Skeletal muscle tissue (tissue), 4 donors: ENCODE data around the gene TLL2. TPM values are rescaled to one million over a fixed set of nuclear protein-coding genes. Genes with fewer than 3 reads are reported as not detected.

ENCODE experiments used
- H3K27ac ChIP-seq: one replicate; pipeline ENCODE4 v1.7.0; 2013; ENCODE audit warnings: mild to moderate bottlenecking, low read depth, low read length, inconsistent platforms
- H3K27me3 ChIP-seq, 3 donors: one replicate each; pipeline ENCODE4 v1.7.0; 2013; ENCODE audit warnings: low read length in 3 of 3; ENCODE audit not compliant: control insufficient read depth in 3 of 3, insufficient read depth in 3 of 3
- H3K36me3 ChIP-seq, 3 donors: one replicate each; pipeline ENCODE4 v1.7.0; 2013; ENCODE audit warnings: low read length in 3 of 3; ENCODE audit not compliant: control insufficient read depth in 3 of 3, insufficient read depth in 3 of 3
- H3K4me1 ChIP-seq, 3 donors: one replicate each; pipeline ENCODE4 v1.7.0; 2013; ENCODE audit warnings: low read length in 3 of 3, mild to moderate bottlenecking in 3 of 3; ENCODE audit not compliant: control insufficient read depth in 3 of 3, insufficient read depth in 3 of 3
- H3K4me3 ChIP-seq, 3 donors: one replicate each; pipeline ENCODE4 v1.7.0; 2013; ENCODE audit warnings: low read length in 3 of 3
- H3K9ac ChIP-seq, 3 donors: one replicate each; pipeline ENCODE4 v1.7.0; 2013; ENCODE audit warnings: low read length in 3 of 3, mild to moderate bottlenecking in 3 of 3, moderate library complexity in 2 of 3, low read depth in 1 of 3
- H3K9me3 ChIP-seq, 3 donors: one replicate each; pipeline ENCODE4 v1.7.0; 2013; ENCODE audit warnings: low read length in 3 of 3; ENCODE audit not compliant: control insufficient read depth in 3 of 3
- total RNA-seq: library from RNA; depleted of rRNA; stranded (reverse); fragments of >200 nt; gene quantifications from one replicate; pipeline ENCODE4 v1.2.3, GENCODE V29; 2014
- donor health status: Osteomylitis.

Gene TLL2
- total RNA-seq, 1 donor from 2014 or later = 0.52 TPM

DNA sequence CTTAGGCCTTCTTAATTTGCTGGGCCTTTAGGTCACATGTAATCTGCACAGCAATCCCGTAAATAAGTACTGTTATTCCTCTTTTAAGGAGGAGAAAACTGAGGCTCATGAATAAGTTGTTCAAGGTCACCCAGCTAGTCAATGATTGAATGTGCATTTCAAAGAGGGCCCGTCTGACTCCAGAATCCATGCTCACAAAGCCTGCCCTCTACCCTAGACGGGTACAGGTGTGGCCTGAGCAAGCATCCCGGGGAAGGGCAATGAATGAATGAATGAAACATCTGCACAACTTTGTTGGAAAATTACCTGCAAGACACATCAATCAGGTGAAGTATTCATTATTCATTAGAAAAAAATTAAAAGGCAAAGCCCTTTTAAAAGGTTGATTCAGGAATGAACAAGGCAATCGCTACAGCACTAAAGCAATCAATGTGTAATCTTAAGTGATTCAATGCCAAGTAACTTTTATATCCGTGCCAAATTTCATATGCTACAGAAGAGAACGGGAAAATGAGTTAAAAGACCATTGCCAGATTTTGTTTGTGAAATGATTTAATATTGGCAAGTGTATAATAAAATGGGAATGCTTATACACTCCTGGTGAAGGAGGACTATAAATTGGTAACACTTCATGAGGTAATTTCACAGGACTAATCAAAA lies 61.1 kb downstream of the TLL2 start:
- Histone ChIP-seq H3K27me3 (peaks cover 0 to 5% (median 0%) of the 10 kb centered on the region in 3 donors), H3K4me3 (no peak overlapping the region), H3K36me3 (no peaks in the 10 kb centered on the region), H3K9me3 (no peaks in the 10 kb centered on the region), H3K4me1 (peaks cover 0 to 8% (median 7%) of the 10 kb centered on the region in 3 donors), H3K9ac (no peak overlapping the region), H3K27ac (no peak overlapping the region)

GRCh38 chr10:96450529-96451207 lies 63.1 kb downstream of the TLL2 start:
- Histone ChIP-seq H3K27ac (no peak overlapping the region), H3K27me3 (peaks cover 0 to 7% (median 3%) of the 10 kb centered on the region in 3 donors), H3K4me1 (peaks cover 0 to 9% (median 7%) of the 10 kb centered on the region in 3 donors), H3K36me3 (no peaks in the 10 kb centered on the region), H3K9me3 (no peaks in the 10 kb centered on the region), H3K9ac (no peak overlapping the region), H3K4me3 (no peak overlapping the region)

GRCh38 chr10:96448558-96448957 lies 65.2 kb downstream of the TLL2 start:
- H3K9me3 ChIP-seq = no peaks in the 10 kb centered on the region
- H3K4me1 ChIP-seq = peaks cover 0 to 9% (median 7%) of the 10 kb centered on the region in 3 donors
- H3K9ac ChIP-seq = no peak overlapping the region
- no peak overlapping the region for H3K4me3 ChIP-seq
- H3K36me3 ChIP-seq = no peaks in the 10 kb centered on the region
- H3K27me3 ChIP-seq = peaks cover 3 to 7% (median 6%) of the 10 kb centered on the region in 3 donors
- H3K27ac ChIP-seq = no peak overlapping the region

- peaks cover 0 to 9% (median 7%) of the 10 kb centered on the region in 3 donors for H3K4me1 ChIP-seq
- H3K9ac ChIP-seq = no peak overlapping the region
- no peak overlapping the region for H3K4me3 ChIP-seq
- H3K9me3 ChIP-seq = no peaks in the 10 kb centered on the region
- no peak overlapping the region for H3K27ac ChIP-seq
- H3K36me3 ChIP-seq = no peaks in the 10 kb centered on the region
- peaks cover 3 to 7% (median 6%) of the 10 kb centered on the region in 3 donors for H3K27me3 ChIP-seq
Observed at GRCh38 chr10:96448021-96448457, 65.7 kb downstream of the TLL2 start.

GRCh38 chr10:96446966-96447596 lies 66.6 kb downstream of the TLL2 start:
- H3K27me3 ChIP-seq = peaks cover 3 to 7% (median 6%) of the 10 kb centered on the region in 3 donors
- H3K9ac ChIP-seq = no peak overlapping the region
- H3K4me3 ChIP-seq = no peak overlapping the region
- peaks cover 0 to 9% (median 7%) of the 10 kb centered on the region in 3 donors for H3K4me1 ChIP-seq
- H3K27ac ChIP-seq = no peak overlapping the region
- H3K9me3 ChIP-seq = no peaks in the 10 kb centered on the region
- H3K36me3 ChIP-seq = no peaks in the 10 kb centered on the region

GRCh38 chr10:96441987-96442643 lies 71.6 kb downstream of the TLL2 start:
- Histone ChIP-seq H3K4me1 (peaks cover 2 to 9% (median 4%) of the 10 kb centered on the region in 3 donors), H3K9ac (no peak overlapping the region), H3K27ac (no peak overlapping the region), H3K27me3 (peaks cover 2 to 6% (median 3%) of the 10 kb centered on the region in 3 donors), H3K36me3 (no peaks in the 10 kb centered on the region), H3K4me3 (no peak overlapping the region), H3K9me3 (no peaks in the 10 kb centered on the region)

DNA sequence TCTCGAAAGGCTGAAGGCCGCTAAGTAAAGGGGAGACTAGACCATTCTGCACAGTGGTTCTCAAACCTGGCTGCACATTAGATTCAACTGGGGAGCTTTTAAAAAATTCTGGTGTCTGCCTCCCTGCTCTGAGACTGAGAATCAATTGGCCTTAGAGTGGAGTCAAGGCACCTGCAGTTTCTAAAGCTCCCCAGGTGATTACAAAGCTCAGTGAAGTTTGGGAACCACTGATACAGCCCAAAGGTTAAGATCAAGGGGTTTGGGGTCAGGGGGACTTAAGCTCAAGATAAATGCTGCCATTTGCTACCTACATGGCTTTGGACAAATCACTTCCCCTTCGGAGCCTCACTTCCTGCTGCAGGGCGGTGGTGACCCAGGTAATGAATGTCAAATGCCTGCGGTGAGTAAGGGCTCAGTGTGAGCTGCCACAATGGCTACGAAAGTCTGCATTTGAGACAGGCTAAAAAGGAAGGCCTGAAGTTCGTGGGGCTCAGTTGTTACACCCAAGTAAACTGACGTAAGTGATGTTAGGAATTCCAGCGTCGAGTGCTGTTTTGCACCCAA lies 72.3 kb downstream of the TLL2 start:
- H3K4me3 ChIP-seq = no peak overlapping the region
- peaks cover 2 to 9% (median 4%) of the 10 kb centered on the region in 3 donors for H3K4me1 ChIP-seq
- no peak overlapping the region for H3K27ac ChIP-seq
- H3K9me3 ChIP-seq = no peaks in the 10 kb centered on the region
- no peaks in the 10 kb centered on the region for H3K36me3 ChIP-seq
- H3K27me3 ChIP-seq = peaks cover 0 to 6% (median 0%) of the 10 kb centered on the region in 3 donors
- no peak overlapping the region for H3K9ac ChIP-seq

- no peak overlapping the region for H3K4me3 ChIP-seq
- no peak overlapping the region for H3K27ac ChIP-seq
- H3K9ac ChIP-seq = no peak overlapping the region
- peaks cover 0 to 6% (median 0%) of the 10 kb centered on the region in 3 donors for H3K27me3 ChIP-seq
- no peaks in the 10 kb centered on the region for H3K9me3 ChIP-seq
- no peaks in the 10 kb centered on the region for H3K36me3 ChIP-seq
- H3K4me1 ChIP-seq = peaks cover 2 to 9% (median 4%) of the 10 kb centered on the region in 3 donors
Observed at GRCh38 chr10:96440361-96441292, 73.1 kb downstream of the TLL2 start.

DNA sequence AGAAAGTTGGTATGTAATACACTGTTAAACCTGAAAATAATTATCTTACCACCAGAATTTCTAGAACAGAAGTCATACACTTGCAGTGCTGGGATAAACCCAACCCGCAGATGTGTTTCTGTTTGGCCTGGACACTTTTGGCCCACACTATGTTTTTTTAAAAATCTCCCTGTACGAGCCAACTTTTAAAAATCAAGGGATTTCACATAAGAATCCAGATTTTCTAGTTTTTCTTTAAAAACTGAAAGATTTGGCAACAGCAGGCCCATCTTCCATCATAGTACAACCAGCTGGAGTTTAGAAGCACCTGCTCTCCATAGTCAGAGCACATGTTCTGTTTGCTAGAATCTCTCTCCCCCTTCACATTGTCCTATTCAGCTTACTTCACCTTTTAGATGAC lies 74.0 kb downstream of the TLL2 start:
- no peak overlapping the region for H3K27ac ChIP-seq
- H3K4me1 ChIP-seq = peaks cover 2 to 9% (median 4%) of the 10 kb centered on the region in 3 donors
- no peak overlapping the region for H3K4me3 ChIP-seq
- H3K9ac ChIP-seq = no peak overlapping the region
- no peaks in the 10 kb centered on the region for H3K36me3 ChIP-seq
- no peaks in the 10 kb centered on the region for H3K9me3 ChIP-seq
- no peaks in the 10 kb centered on the region for H3K27me3 ChIP-seq
